ENCODE measurements around the gene FLYWCH1.

DNA sequence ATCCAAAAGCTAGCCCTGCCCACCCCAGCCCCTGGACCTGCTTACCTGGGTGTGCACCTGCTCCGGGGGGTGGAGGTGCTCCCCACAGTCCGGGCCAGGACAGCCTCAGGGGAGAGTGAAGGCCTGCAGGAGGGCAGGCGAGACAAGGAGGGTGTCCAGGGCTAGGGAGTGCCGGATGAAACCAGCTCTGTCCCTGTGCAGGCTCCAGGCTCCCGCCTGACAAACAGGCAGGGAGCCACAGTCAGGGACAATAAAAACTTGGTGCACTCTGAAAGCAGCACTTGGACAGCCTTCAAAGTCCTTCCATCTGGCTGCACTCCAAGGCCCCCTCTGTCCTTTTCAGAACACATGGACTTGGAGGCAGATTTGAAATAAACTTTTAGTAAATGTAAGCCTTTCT, 61.4 kb downstream of the FLYWCH1 start:
- TF ChIP-seq FOXM1 (IDR thresholded peaks at IDR 0.05; ENCODE audit: borderline replicate concordance) (no peak), SUZ12 (IDR thresholded peaks at IDR 0.05) (no peak), TARDBP (IDR thresholded peaks at IDR 0.05) (no peak), ARNT (IDR thresholded peaks at IDR 0.05) (no peak), FOXK2 (IDR thresholded peaks at IDR 0.05) (no peak), HDGF (IDR thresholded peaks at IDR 0.05; ENCODE audit: borderline replicate concordance) (no peak), BHLHE40 (IDR thresholded peaks at IDR 0.05; ENCODE audit: borderline replicate concordance) (no peak), SP1 (IDR thresholded peaks at IDR 0.05) (no peak)
